ENCODE results near the gene GRM8. TPM values are rescaled to one million over a fixed set of nuclear protein-coding genes. Genes with fewer than 3 reads are reported as not detected.

GRM8 gene
- total and polyA plus RNA-seq, 10 of the 15 experiments (the other 5 are each of a cell fraction or from before 2014, with no cell fraction given) = 0.33 to 7.1 (median 0.45) TPM; not detected in 2

DNA sequence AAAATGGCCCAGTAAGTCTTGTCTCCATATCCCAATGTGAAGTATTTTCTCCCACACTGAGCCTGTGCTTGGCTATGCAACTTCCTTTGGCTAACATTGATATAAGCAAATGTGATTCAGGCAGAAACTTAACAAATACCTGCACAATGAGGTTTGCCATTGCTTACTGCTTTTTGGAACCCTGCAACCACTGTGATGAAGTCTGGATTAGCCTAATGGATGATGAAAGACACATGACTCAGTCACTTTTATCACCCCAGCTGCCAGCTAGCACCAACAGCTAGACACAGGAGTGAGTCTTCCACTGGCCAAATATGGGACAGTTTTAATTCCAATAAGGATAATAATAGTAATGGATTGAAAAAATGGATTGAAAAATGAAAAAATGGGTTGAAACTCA lies 854.5 kb downstream of the GRM8 start (continued):
- TF ChIP-seq, protein P1, sequence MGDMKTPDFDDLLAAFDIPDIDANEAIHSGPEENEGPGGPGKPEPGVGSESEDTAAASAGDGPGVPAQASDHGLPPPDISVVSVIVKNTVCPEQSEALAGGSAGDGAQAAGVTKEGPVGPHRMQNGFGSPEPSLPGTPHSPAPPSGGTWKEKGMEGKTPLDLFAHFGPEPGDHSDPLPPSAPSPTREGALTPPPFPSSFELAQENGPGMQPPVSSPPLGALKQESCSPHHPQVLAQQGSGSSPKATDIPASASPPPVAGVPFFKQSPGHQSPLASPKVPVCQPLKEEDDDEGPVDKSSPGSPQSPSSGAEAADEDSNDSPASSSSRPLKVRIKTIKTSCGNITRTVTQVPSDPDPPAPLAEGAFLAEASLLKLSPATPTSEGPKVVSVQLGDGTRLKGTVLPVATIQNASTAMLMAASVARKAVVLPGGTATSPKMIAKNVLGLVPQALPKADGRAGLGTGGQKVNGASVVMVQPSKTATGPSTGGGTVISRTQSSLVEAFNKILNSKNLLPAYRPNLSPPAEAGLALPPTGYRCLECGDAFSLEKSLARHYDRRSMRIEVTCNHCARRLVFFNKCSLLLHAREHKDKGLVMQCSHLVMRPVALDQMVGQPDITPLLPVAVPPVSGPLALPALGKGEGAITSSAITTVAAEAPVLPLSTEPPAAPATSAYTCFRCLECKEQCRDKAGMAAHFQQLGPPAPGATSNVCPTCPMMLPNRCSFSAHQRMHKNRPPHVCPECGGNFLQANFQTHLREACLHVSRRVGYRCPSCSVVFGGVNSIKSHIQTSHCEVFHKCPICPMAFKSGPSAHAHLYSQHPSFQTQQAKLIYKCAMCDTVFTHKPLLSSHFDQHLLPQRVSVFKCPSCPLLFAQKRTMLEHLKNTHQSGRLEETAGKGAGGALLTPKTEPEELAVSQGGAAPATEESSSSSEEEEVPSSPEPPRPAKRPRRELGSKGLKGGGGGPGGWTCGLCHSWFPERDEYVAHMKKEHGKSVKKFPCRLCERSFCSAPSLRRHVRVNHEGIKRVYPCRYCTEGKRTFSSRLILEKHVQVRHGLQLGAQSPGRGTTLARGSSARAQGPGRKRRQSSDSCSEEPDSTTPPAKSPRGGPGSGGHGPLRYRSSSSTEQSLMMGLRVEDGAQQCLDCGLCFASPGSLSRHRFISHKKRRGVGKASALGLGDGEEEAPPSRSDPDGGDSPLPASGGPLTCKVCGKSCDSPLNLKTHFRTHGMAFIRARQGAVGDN (IDR thresholded peaks at IDR 0.05) = no peak
- TF ChIP-seq KAT2A (conservative IDR thresholded peaks at IDR 0.05; ENCODE audit: control insufficient read depth, low read depth, low read length) (no peak), SMARCA5 (IDR thresholded peaks at IDR 0.05) (no peak)

DNA sequence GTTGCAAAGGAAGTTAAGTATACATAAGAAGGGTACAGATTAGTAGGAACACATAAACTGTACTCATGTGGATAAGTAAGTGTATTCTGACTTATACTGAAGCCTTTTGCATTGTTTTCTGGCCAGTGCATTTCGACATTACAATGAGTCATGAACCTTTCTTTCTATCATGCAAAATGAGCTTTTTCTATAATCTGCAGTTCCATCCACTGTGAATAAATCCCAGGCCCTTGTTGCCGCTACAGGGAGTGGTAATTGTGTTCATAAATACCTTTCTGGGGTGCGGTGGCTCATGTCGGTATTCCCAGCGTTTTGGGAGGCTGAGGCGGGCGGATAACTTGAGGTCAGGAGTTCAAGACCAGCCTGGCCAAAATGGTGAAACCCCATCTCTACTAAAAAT lies 858.3 kb downstream of the GRM8 start:
- no peaks in the 10 kb centered on the region for H3K27me3 ChIP-seq (replicated peaks in 1 of 2; ENCODE audit: control insufficient read depth in 2 of 2, insufficient read depth in 2 of 2, low read length in 1 of 2)
- SMC1A ChIA-PET (ENCODE audit: uncharacterized antibody, unreplicated experiment) = interaction anchor here (1.1 kb wide), 1 partner anchor 460 kb away, joined by 3 read pairs; no protein-coding TSS in a partner anchor
- no peak overlapping the region for H3K27ac ChIP-seq (ENCODE audit: control insufficient read depth, insufficient read depth)
- H3K4me2 ChIP-seq (ENCODE audit: control insufficient read depth, insufficient read depth) = no peak overlapping the region
- no peaks in the 10 kb centered on the region for H3K36me3 ChIP-seq (ENCODE audit: control insufficient read depth in 2 of 2, insufficient read depth in 2 of 2, low read length in 1 of 2)
- no peaks in the 10 kb centered on the region; the same call in 2 of the 3 replicates for H3K9me3 ChIP-seq (replicated peaks; ENCODE audit: control insufficient read depth, insufficient read depth, low read length)
- H2AFZ ChIP-seq (ENCODE audit: control insufficient read depth, low read depth, low read length) = no peak overlapping the region
- intact Hi-C loops (cut with micrococcal nuclease; ENCODE audit: unreplicated experiment) (no loop called here), in situ Hi-C loops (cut with MboI) (no loop called here)
- no peaks in the 10 kb centered on the region for H4K20me1 ChIP-seq (ENCODE audit: control insufficient read depth, insufficient read depth)
- no peak overlapping the region for H3K4me3 ChIP-seq
- DNase-seq (ENCODE audit: low read depth, low spot score) (no peak), ATAC-seq (no peak), FAIRE-seq (no peak)
- BruUV-seq (replicated peaks) = no TSS peak
- RAD21 ChIA-PET (ENCODE audit: unreplicated experiment) = no interaction called here
- no peaks in the 10 kb centered on the region for H3K79me2 ChIP-seq (ENCODE audit: control insufficient read depth, insufficient read depth, low read length)
- 64% methylated on average over 7 of the region's 7 CpGs for WGBS (ENCODE audit: insufficient coverage, insufficient replicate concordance, low lambda C conversion rate, missing lambda C conversion rate)
- POLR2A ChIA-PET = no interaction called here
- H3K4me1 ChIP-seq (ENCODE audit: control insufficient read depth, insufficient read depth, low read length) = no peaks in the 10 kb centered on the region
- CTCF ChIA-PET = interaction anchor here (0.6 kb wide), 1 partner anchor 46 kb away, joined by 3 read pairs; no protein-coding TSS in a partner anchor
- no peak overlapping the region for H3K9ac ChIP-seq (ENCODE audit: control insufficient read depth, insufficient read depth, low read length)
- TF ChIP-seq ATF7 (IDR thresholded peaks at IDR 0.05; ENCODE audit: low read depth) (no peak), CBX3 (IDR thresholded peaks at IDR 0.05; ENCODE audit: borderline replicate concordance, low read depth) (no peak), GABPA (IDR thresholded peaks at IDR 0.05; ENCODE audit: low read depth) (no peak), RUNX3 (IDR thresholded peaks at IDR 0.05; ENCODE audit: low read length) (no peak), IKZF1 (conservative IDR thresholded peaks at IDR 0.05) (no peak), RAD21 (IDR thresholded peaks at IDR 0.05; ENCODE audit: insufficient read depth, low read depth, low read length) (no peak), IRF4 (IDR thresholded peaks at IDR 0.05; ENCODE audit: low read depth, low read length) (no peak), ZNF384 (IDR thresholded peaks at IDR 0.05; ENCODE audit: borderline replicate concordance, low read depth, low read length) (no peak), SUZ12 (IDR thresholded peaks at IDR 0.05; ENCODE audit: unreplicated experiment) (no peak), RFX5 (IDR thresholded peaks at IDR 0.05; ENCODE audit: low read depth, low read length) (no peak), YBX1 (IDR thresholded peaks at IDR 0.05) (no peak)
- TF ChIP-seq, protein P2, sequence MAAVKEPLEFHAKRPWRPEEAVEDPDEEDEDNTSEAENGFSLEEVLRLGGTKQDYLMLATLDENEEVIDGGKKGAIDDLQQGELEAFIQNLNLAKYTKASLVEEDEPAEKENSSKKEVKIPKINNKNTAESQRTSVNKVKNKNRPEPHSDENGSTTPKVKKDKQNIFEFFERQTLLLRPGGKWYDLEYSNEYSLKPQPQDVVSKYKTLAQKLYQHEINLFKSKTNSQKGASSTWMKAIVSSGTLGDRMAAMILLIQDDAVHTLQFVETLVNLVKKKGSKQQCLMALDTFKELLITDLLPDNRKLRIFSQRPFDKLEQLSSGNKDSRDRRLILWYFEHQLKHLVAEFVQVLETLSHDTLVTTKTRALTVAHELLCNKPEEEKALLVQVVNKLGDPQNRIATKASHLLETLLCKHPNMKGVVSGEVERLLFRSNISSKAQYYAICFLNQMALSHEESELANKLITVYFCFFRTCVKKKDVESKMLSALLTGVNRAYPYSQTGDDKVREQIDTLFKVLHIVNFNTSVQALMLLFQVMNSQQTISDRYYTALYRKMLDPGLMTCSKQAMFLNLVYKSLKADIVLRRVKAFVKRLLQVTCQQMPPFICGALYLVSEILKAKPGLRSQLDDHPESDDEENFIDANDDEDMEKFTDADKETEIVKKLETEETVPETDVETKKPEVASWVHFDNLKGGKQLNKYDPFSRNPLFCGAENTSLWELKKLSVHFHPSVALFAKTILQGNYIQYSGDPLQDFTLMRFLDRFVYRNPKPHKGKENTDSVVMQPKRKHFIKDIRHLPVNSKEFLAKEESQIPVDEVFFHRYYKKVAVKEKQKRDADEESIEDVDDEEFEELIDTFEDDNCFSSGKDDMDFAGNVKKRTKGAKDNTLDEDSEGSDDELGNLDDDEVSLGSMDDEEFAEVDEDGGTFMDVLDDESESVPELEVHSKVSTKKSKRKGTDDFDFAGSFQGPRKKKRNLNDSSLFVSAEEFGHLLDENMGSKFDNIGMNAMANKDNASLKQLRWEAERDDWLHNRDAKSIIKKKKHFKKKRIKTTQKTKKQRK (IDR thresholded peaks at IDR 0.05; ENCODE audit: low read depth, low read length) = no peak
- TF ChIP-seq, protein P3, sequence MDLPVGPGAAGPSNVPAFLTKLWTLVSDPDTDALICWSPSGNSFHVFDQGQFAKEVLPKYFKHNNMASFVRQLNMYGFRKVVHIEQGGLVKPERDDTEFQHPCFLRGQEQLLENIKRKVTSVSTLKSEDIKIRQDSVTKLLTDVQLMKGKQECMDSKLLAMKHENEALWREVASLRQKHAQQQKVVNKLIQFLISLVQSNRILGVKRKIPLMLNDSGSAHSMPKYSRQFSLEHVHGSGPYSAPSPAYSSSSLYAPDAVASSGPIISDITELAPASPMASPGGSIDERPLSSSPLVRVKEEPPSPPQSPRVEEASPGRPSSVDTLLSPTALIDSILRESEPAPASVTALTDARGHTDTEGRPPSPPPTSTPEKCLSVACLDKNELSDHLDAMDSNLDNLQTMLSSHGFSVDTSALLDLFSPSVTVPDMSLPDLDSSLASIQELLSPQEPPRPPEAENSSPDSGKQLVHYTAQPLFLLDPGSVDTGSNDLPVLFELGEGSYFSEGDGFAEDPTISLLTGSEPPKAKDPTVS (IDR thresholded peaks at IDR 0.05; ENCODE audit: low read depth, low read length) = no peak

Data from GM12878 (cell line).